Astrocyte of the spinal cord (primary cell): ENCODE data around the gene B3GALT6.
"Not testable (repeated sequence)": the region's sequence is repeated elsewhere in the genome, so short reads cannot be mapped to it uniquely, and the experiment has no call there.

Experiments
- DNase-seq: peaks from one replicate; pipeline ENCODE4 v3.0.0; 2011; ENCODE audit warnings: low read depth, low spot score
- H3K4me3 ChIP-seq: 2 replicates; pipeline ENCODE4 v1.5.1; 2011; ENCODE audit warnings: low read depth, mild to moderate bottlenecking, low read length, moderate library complexity
- in situ Hi-C: cut with HindIII; loops from 2 replicates; pipeline ENCODE4 v1.10.0; 2017; ENCODE audit warnings: low sequenced_read_pairs
- TF ChIP-seq, protein P1 (sequence below): IDR thresholded peaks from 2 replicates; pipeline ENCODE4 v1.5.1; 2012; ENCODE audit warnings: low read depth, mild to moderate bottlenecking, low read length, inconsistent platforms

B3GALT6 gene

DNA sequence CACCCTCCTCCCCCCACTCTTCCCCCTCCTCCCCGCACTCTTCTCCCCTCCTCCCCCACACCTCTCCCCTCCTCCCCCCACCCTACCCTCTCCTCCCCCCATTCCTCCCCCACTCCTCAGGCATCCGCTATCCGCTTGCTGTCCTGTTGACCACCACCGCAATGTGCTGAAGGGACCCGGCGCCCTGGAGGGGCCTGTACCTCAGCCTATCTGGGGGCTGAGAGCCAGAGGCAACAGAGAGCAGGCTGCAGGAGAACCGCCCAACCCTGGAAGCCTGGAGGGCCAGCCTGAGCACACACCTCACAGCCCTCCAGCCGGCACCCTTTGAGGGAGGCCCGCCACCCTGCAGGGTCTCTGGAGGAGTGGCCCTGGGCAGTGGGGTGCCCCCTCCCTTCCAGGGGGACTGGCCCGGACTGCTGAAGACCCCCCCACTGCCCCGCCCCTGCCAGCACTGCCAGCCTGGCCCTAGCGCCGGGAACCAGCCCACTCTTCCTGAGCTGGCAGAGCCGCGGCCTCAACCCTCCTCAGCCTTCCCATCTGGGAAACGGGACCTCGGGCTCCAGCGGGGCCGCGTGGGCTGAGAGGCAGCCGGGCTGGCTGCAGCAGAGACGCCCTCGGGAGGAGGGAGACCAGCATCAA, 13.3 kb downstream of the B3GALT6 start:
- no peak overlapping the region for H3K4me3 ChIP-seq
- in situ Hi-C loops: no loop called here
- TF ChIP-seq, protein P1, sequence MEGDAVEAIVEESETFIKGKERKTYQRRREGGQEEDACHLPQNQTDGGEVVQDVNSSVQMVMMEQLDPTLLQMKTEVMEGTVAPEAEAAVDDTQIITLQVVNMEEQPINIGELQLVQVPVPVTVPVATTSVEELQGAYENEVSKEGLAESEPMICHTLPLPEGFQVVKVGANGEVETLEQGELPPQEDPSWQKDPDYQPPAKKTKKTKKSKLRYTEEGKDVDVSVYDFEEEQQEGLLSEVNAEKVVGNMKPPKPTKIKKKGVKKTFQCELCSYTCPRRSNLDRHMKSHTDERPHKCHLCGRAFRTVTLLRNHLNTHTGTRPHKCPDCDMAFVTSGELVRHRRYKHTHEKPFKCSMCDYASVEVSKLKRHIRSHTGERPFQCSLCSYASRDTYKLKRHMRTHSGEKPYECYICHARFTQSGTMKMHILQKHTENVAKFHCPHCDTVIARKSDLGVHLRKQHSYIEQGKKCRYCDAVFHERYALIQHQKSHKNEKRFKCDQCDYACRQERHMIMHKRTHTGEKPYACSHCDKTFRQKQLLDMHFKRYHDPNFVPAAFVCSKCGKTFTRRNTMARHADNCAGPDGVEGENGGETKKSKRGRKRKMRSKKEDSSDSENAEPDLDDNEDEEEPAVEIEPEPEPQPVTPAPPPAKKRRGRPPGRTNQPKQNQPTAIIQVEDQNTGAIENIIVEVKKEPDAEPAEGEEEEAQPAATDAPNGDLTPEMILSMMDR: no peak
- no peak for DNase-seq

DNA sequence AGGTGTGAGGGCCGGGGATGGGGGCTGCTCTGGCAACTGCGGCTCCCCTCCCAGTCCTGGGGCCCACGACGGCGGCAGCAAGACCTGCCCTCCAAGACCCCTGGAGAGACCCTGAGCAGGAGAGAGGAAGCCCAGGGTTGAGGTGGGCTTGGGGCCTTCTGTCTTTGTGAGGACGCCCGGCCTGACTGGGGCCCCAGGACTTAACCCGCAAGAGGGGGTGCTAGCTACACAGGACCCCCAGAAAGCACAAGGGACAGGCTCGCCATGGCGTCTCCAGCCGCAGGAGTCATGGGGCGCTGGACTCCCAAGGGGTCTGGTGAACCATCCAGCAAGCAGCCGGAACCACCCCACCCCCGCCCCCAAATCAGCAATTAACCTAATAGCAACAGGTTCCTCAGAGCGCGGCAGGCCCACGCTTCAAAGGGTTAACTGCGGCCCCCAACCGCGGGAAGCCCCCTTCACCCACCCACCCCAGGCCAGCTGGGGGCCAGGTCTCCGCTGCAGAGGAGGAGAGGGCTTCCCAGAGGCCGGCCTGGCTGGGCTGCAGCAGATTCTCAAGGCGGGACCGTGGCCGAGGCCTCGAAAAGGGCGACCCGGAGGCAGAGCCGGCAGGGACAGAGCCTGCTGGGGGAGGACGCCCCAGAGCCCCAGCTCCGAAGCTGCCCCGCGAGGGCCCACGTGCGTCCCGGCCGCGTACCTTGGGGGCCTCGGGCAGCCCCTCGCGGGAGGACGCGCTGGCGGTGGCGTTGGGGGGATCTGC, 14.0 kb downstream of the B3GALT6 start:
- DNase-seq: no peak
- no peak overlapping the region for H3K4me3 ChIP-seq
- TF ChIP-seq, protein P1: no peak
- in situ Hi-C loops: no loop called here

DNA sequence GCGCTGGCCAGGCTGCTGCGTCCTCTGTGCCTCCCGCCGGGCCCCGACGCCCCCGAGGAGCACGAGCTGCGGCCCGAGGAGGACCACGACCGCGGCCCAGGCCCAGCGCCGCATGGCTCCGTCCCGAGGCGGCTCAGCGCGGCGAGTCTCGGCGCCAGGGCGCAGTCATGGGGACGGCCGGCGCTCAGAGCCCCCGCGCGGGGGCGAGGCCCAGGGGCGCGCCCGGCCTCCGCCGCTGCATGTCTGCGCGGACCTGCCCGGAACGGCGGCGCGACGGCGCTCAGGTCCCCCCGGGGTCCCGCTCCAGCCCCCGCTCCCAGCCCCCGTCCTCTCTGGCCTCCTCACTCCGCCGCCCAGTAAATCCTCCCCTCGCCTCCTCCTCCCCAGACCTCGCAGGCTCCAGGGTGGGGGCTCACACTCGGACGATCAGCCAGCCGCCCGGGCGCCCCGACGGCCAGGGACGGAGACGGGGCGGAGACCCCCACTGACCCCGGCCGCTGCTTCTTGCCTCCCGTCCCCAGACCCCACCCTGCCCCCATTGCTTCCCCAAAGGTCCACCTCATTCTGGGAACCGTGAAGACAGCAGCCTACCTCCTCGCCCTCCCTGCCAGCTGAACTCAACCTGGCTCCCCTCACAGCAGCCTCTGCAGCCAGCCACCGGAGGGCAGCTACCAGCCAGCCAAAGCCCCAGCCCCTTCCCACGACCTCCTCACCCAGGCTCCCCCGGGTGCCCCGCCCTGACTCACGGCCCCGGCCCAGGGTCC, 14.7 kb downstream of the B3GALT6 start, which contains the start of gene C1QTNF12:
Gene C1QTNF12 (minus strand): TSS at position 146 of the 764 bp plus-strand sequence. CDS start 32 bp downstream, at position 114.
- in situ Hi-C loops: no loop called here
- TF ChIP-seq, protein P1: no peak
- no peak within 1 kb of the TSS for H3K4me3 ChIP-seq
- no peak for DNase-seq

DNA sequence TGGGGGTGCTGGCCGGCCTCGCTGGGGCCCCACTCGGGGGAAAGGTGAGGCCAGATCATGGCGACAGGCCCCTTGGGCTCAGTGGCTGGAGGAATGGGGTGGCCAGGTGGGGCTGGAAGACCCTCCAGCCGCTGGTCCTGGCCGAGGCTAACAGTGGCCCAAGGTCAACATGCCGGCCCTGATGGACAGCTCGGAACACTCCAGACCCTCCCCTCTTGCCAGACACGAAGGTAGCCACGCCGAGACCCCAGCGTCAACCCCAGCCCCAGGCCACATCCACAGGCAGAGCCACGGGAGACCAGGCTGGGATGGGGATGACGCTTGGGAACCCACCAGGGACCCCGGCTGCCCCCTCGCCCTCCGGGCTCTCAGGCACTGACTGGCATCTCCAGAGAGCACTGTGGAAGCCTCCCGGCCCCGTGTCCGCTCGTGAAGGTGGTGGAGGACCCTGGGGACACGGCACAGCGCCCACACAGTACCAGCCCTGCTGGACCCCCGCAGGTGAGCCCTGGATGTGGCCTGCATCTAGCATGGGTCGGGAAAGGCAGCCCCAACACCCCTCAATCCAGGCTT, 15.4 kb downstream of the B3GALT6 start:
- no peak overlapping the region for H3K4me3 ChIP-seq
- in situ Hi-C loops: no loop called here
- DNase-seq: no peak
- TF ChIP-seq, protein P1: no peak

DNA sequence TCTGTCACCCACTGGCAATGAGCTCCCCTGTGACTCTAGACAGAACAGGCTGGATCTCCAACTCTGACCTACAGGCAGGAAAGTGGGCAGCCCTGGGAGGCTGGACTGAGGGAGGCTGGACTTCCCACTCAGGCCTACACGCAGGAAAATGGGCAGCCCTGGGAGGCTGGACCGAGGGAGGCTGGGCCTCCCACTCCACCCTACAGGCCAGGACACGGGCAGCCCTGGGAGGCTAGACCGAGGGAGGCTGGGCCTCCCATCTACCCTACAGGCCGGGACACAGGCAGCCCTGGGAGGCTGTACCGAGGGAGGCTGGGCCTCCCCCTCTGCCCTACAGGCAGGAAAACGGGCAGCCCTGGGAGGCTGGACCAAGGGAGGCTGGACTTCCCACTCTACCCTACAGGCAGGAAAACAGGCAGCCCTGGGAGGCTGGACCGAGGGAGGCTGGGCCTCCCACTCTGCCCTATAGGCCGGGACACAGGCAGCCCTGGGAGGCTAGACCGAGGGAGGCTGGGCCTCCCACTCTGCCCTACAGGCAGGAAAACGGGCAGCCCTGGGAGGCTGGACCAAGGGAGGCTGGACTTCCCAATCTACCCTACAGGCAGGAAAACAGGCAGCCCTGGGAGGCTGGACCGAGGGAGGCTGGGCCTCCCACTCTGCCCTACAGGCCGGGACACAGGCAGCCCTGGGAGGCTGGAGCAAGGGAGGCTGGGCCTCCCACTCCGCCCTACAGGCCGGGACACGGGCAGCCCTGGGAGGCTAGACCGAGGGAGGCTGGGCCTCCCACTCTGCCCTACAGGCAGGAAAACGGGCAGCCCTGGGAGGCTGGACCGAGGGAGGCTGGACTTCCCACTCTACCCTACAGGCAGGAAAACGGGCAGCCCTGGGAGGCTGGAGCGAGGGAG, 16.2 kb downstream of the B3GALT6 start:
- H3K4me3 ChIP-seq, in situ Hi-C loops, DNase-seq: not testable (repeated sequence)

DNA sequence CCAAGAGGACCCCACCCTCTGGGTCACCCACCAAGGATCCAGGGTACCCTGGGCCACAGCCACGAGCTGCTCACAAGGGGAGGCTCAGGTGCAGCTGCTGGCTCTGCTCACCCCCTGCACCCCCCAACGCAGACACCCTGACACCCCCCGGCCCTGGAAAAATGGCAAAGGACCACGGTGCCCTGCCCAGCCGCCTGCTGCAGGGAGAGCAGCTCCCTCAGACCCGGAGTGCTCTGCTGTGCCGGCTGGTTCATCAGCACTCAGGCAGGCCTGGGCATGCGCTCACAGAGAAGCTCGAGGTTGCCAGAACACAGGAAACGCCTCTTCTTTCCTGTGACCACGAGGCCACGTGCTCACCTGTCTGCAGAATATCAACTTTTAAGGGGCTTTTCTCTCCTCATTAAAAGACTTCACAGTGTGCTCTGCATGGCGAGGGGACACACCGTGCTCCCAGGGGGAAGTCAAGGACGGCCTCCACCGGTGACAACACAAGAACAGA, 18.8 kb downstream of the B3GALT6 start:
- DNase-seq: no peak
- H3K4me3 ChIP-seq: no peak overlapping the region
- TF ChIP-seq, protein P1: no peak
- in situ Hi-C loops: no loop called here
